ENCODE data around the gene SLCO1B1.

DNA sequence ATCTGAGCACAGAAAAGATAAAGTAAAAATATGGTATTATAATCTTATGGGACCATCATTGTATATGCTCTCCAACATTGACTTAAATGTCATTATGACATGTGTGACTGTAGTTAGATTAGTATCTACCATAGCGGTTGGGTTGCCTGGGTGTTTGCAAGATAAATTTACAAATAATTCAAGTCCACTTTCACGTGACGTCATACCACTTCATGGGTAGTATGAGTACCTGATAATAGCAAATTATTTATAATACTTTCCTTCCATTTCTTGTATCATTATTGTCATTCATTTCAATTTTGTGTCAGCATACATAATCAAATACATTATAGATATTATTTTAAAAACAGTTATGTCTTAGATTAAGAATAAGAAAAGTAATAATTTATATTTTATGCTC, 20.2 kb downstream of the SLCO1B1 start:
- no peak for TF ChIP-seq CTCF (IDR thresholded peaks at IDR 0.05)
- TF ChIP-seq FOXM1 (IDR thresholded peaks at IDR 0.05; ENCODE audit: low read depth) = no peak
- TF ChIP-seq NFIC (IDR thresholded peaks at IDR 0.05; ENCODE audit: borderline replicate concordance) = no peak
- TF ChIP-seq TCF12 (IDR thresholded peaks at IDR 0.05) = no peak
- TF ChIP-seq, protein P1, sequence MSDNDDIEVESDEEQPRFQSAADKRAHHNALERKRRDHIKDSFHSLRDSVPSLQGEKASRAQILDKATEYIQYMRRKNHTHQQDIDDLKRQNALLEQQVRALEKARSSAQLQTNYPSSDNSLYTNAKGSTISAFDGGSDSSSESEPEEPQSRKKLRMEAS (IDR thresholded peaks at IDR 0.05; ENCODE audit: low read depth) = no peak
- TF ChIP-seq RAD21 (IDR thresholded peaks at IDR 0.05; ENCODE audit: low read length) = no peak
- TF ChIP-seq EP300 (IDR thresholded peaks at IDR 0.05; ENCODE audit: borderline replicate concordance in 1 of 2, low read depth in 1 of 2, low read length in 1 of 2) = no peak
- TF ChIP-seq MXI1 (IDR thresholded peaks at IDR 0.05; ENCODE audit: low read depth, low read length) = no peak
- no peak for TF ChIP-seq CHD2 (IDR thresholded peaks at IDR 0.05; ENCODE audit: low read length, partially characterized antibody)

Data from SK-N-SH (cell line).